HG03159 (cell line): Measurements from ENCODE around the gene PIGW.
A peak's percentile ranks its signal among the peaks of the same experiment; 100 is the strongest.

Experiments used
- ATAC-seq: cut with Tn5 transposase; IDR thresholded peaks from one replicate; pipeline ENCODE4 v1.9.1; 2021; ENCODE audit warnings: mild to moderate bottlenecking, moderate library complexity; ENCODE audit not compliant: unreplicated experiment

Gene PIGW

GRCh38 chr17:36545077-36545464 lies 10.3 kb downstream of the PIGW start:
- ATAC-seq = peak; percentile 26

GRCh38 chr17:36545465-36546417 lies 11.0 kb downstream of the PIGW start:
- peak; percentile 61 for ATAC-seq

- ATAC-seq = no peak
These were observed 11.8 kb downstream of the PIGW start for GRCh38 chr17:36546418-36547093.

- no peak for ATAC-seq
These were observed 13.0 kb downstream of the PIGW start for GRCh38 chr17:36547776-36548175.

- no peak for ATAC-seq
These were observed 16.0 kb downstream of the PIGW start for GRCh38 chr17:36550491-36551417.

- no peak for ATAC-seq
These were observed 18.7 kb downstream of the PIGW start for GRCh38 chr17:36553459-36553858.

GRCh38 chr17:36566081-36566480 lies 31.3 kb downstream of the PIGW start:
- ATAC-seq = no peak

GRCh38 chr17:36575028-36575427 lies 40.2 kb downstream of the PIGW start:
- ATAC-seq = no peak

GRCh38 chr17:36576793-36577192 lies 42.0 kb downstream of the PIGW start:
- no peak for ATAC-seq

- ATAC-seq = no peak
These were observed 43.9 kb downstream of the PIGW start for GRCh38 chr17:36578671-36579070.

GRCh38 chr17:36583787-36584186 lies 49.0 kb downstream of the PIGW start:
- ATAC-seq = no peak

GRCh38 chr17:36586138-36586537 lies 51.4 kb downstream of the PIGW start:
- ATAC-seq = no peak
